Endothelial cell of umbilical vein (primary cell): ENCODE measurements around the gene C20orf144. TPM values are rescaled to one million over a fixed set of nuclear protein-coding genes. Genes with fewer than 3 reads are reported as not detected.

Source experiments
- BruUV-seq: library from RNA; stranded (reverse); fragments of 400-500 nt; replicated peaks from 2 replicates; lab custom pipeline; 2021; lab: Mats Ljungman, UMichigan
- CTCF ChIA-PET: fragments of 300-600, 350-600 bp; sonication (Branson Sonifier 250); formaldehyde crosslinking; loops from one replicate; lab custom pipeline; 2021; ENCODE audit warnings: antibody characterized with exemption, inconsistent platforms; lab: Charles Lee
- POLR2A ChIA-PET: fragments of 300-600, 350-600 bp; sonication (Branson Sonifier 250); formaldehyde crosslinking; loops from one replicate; lab custom pipeline; 2021; ENCODE audit warnings: antibody characterized with exemption, inconsistent platforms; lab: Charles Lee
- DNase-seq: peaks from one replicate; pipeline ENCODE4 v3.0.0-alpha.2; 2011; ENCODE audit warnings: low read depth, low spot score
- FAIRE-seq: peaks from 2 replicates; lab custom pipeline; 2011; peaks lifted over from hg19 to GRCh38; lab: Jason Lieb, UNC
- H2AFZ ChIP-seq: 2 replicates; pipeline ENCODE4 v1.6.0; 2012; ENCODE audit warnings: low read depth, low read length, control low read depth, inconsistent platforms
- H3K27ac ChIP-seq: 2 replicates; pipeline ENCODE4 v1.5.1; 2011; ENCODE audit warnings: low read depth, mild to moderate bottlenecking, control low read depth, low read length, moderate library complexity; ENCODE audit not compliant: insufficient read depth
- H3K27me3 ChIP-seq, 2 experiments: 2 replicates each; pipeline versions ENCODE4 v1.6.0 to v1.6.1; 2011; ENCODE audit warnings: low read length in 2 of 2, mixed read lengths in 1 of 2; ENCODE audit not compliant: control insufficient read depth in 2 of 2, insufficient read depth in 2 of 2
- H3K36me3 ChIP-seq, 2 experiments: 2 replicates in 1 of 2; 3 replicates in 1 of 2; pipeline ENCODE4 v1.5.1; 2011; ENCODE audit warnings: low read length in 2 of 2, mild to moderate bottlenecking in 1 of 2, moderate library complexity in 1 of 2; ENCODE audit not compliant: control insufficient read depth in 2 of 2, insufficient read depth in 2 of 2; ENCODE audit errors: extremely low read depth in 1 of 2
- H3K4me1 ChIP-seq: 3 replicates; pipeline ENCODE4 v1.5.1; 2011; ENCODE audit warnings: mild to moderate bottlenecking, low read length; ENCODE audit not compliant: control insufficient read depth, insufficient read depth; ENCODE audit errors: extremely low read depth
- H3K4me2 ChIP-seq: 2 replicates; pipeline ENCODE4 v1.6.1; 2011; ENCODE audit warnings: low read length, control low read depth, mixed read lengths; ENCODE audit not compliant: insufficient read depth
- H3K4me3 ChIP-seq, 3 experiments: fragments of 200-600 bp in 1 of 3; sonication (generic), shearing (Covaris generic) in 1 of 3; replicated peaks in 1 of 3; 2 replicates each; pipeline ENCODE4 v1.5.1; 2011 to 2016; ENCODE audit warnings: control low read depth in 3 of 3, low read length in 3 of 3, mild to moderate bottlenecking in 2 of 3, inconsistent platforms in 1 of 3, low read depth in 1 of 3, moderate library complexity in 1 of 3; ENCODE audit not compliant: insufficient read depth in 1 of 3
- H3K79me2 ChIP-seq: 2 replicates; pipeline ENCODE4 v1.6.0; 2012; ENCODE audit warnings: low read length, inconsistent platforms; ENCODE audit not compliant: control insufficient read depth, insufficient read depth
- H3K9ac ChIP-seq: replicated peaks from 2 replicates; pipeline ENCODE3; 2011; ENCODE audit warnings: low read length, control low read depth; ENCODE audit not compliant: insufficient read depth; ENCODE audit errors: extremely low read depth
- H3K9me1 ChIP-seq: replicated peaks from 3 replicates; pipeline ENCODE4 v1.6.0; 2011; ENCODE audit warnings: mild to moderate bottlenecking, low read length; ENCODE audit not compliant: control insufficient read depth, insufficient read depth; ENCODE audit errors: extremely low read depth
- H3K9me3 ChIP-seq: replicated peaks from 2 replicates; pipeline ENCODE4 v1.5.1; 2012; ENCODE audit warnings: low read length, inconsistent platforms; ENCODE audit not compliant: control insufficient read depth, insufficient read depth
- H4K20me1 ChIP-seq: replicated peaks from 2 replicates; pipeline ENCODE3; 2011; ENCODE audit warnings: mild to moderate bottlenecking, low read length; ENCODE audit not compliant: control insufficient read depth, insufficient read depth; ENCODE audit errors: extremely low read depth
- CTCF ChIP-seq, 2 donors: IDR thresholded peaks; 1 replicate in 1 of 2; 2 replicates in 1 of 2; pipeline ENCODE4 v1.5.1; 2011; ENCODE audit warnings: low read length in 2 of 2, mild to moderate bottlenecking in 2 of 2, moderate library complexity in 2 of 2, control low read depth in 1 of 2, inconsistent platforms in 1 of 2, low read depth in 1 of 2; ENCODE audit not compliant: insufficient read depth in 1 of 2; ENCODE audit errors: extremely low read depth in 1 of 2
- EZH2 ChIP-seq: IDR thresholded peaks from 2 replicates; pipeline ENCODE4 v1.6.1; 2012; ENCODE audit warnings: borderline replicate concordance, low read depth, mild to moderate bottlenecking, moderate library complexity, low read length, inconsistent platforms; ENCODE audit not compliant: severe bottlenecking
- FOS ChIP-seq: IDR thresholded peaks from 2 replicates; pipeline ENCODE4 v1.6.1; 2011; ENCODE audit warnings: mild to moderate bottlenecking, low read length, moderate library complexity, borderline replicate concordance; ENCODE audit not compliant: insufficient read depth
- GATA2 ChIP-seq: IDR thresholded peaks from 2 replicates; pipeline ENCODE4 v1.7.0; 2011; ENCODE audit warnings: low read depth, mild to moderate bottlenecking, moderate library complexity, mixed read lengths, low read length; ENCODE audit not compliant: insufficient read length, insufficient read depth
- JUN ChIP-seq: IDR thresholded peaks from 2 replicates; pipeline ENCODE4 v1.6.1; 2011; ENCODE audit warnings: borderline replicate concordance, low read depth; ENCODE audit not compliant: insufficient read length, insufficient read depth
- MAX ChIP-seq: IDR thresholded peaks from 2 replicates; pipeline ENCODE4 v1.6.1; 2011; ENCODE audit not compliant: insufficient read depth, insufficient read length
- MYC ChIP-seq: IDR thresholded peaks from one replicate; pipeline ENCODE4 v1.6.1; 2011; ENCODE audit warnings: mild to moderate bottlenecking, low read depth, low read length
- POLR2A ChIP-seq: IDR thresholded peaks from 2 replicates; pipeline ENCODE4 v1.6.1; 2012; ENCODE audit warnings: low read depth, mild to moderate bottlenecking, control low read depth, low read length
- POLR2AphosphoS5 ChIP-seq: IDR thresholded peaks from 2 replicates; pipeline ENCODE4 v1.6.1; 2012; ENCODE audit warnings: low read depth, mild to moderate bottlenecking, control low read depth, low read length, moderate library complexity; ENCODE audit not compliant: insufficient read depth
- dilution Hi-C: fragments of 300-500 bp; cut with MboI; formaldehyde crosslinking; loops from one replicate; pipeline ENCODE4 v1.15.0; 2019; ENCODE audit warnings: low sequenced_read_pairs; ENCODE audit not compliant: extremely low pct_ligation_motif_present
- intact Hi-C: fragments of 100-400 bp; cut with micrococcal nuclease; formaldehyde crosslinking; loops from one replicate; pipeline ENCODE4 v1.10.0; 2022
- polyA plus RNA-seq, 4 experiments: library from polyadenylated mRNA; depleted of rRNA in 3 of 4; stranded (reverse) in 3 of 4; unstranded in 1 of 4; fragments of >200 nt; gene quantifications; 2 replicates each; pipeline versions ENCODE4 v1.2.1 to v1.2.3, GENCODE V29; 2011 to 2012; ENCODE audit warnings: missing spikeins in 1 of 4
- total RNA-seq: library from RNA; stranded (reverse); gene quantifications from 2 replicates; pipeline ENCODE4 v1.2.3, GENCODE V29; 2021

C20orf144 gene
- total and polyA plus RNA-seq, 2 donors (not counting 3 experiments of a cell fraction or from before 2014, with no cell fraction given): not detected

GRCh38 chr20:33673114-33673409, 10.9 kb downstream of the C20orf144 start:
- no peak overlapping the region for H3K9ac ChIP-seq
- H2AFZ ChIP-seq: no peak overlapping the region
- no peak overlapping the region for H3K4me3 ChIP-seq
- no peaks in the 10 kb centered on the region for H3K9me3 ChIP-seq
- POLR2A ChIA-PET: no interaction called here
- BruUV-seq: no TSS peak
- H3K9me1 ChIP-seq: no peaks in the 10 kb centered on the region
- peaks cover 19% of the 10 kb centered on the region for H3K4me1 ChIP-seq
- H3K36me3 ChIP-seq: peaks cover 0 to 2% of the 10 kb centered on the region in 2 experiments
- dilution Hi-C loops (no loop called here), intact Hi-C loops (no loop called here)
- TF ChIP-seq FOS: no peak
- no peak for TF ChIP-seq JUN
- no peak for TF ChIP-seq EZH2
- TF ChIP-seq MAX: no peak
- TF ChIP-seq CTCF (IDR thresholded peaks at IDR 0.05; ENCODE audit: extremely low read depth in 1 of 2, insufficient read depth in 1 of 2, low read depth in 1 of 2, low read length in 2 of 2): no peak
- TF ChIP-seq POLR2AphosphoS5: no peak
- TF ChIP-seq MYC: no peak
- no peak for TF ChIP-seq GATA2
- no peak for TF ChIP-seq POLR2A
- no peaks in the 10 kb centered on the region for H3K79me2 ChIP-seq
- no peaks in the 10 kb centered on the region for H3K27me3 ChIP-seq
- FAIRE-seq: no peak
- no peak for DNase-seq
- CTCF ChIA-PET: interaction anchor here (0.6 to 1.4 kb wide), 3 partner anchors 59 to 216 kb away, joined by 3 to 5 read pairs (median 4); partner anchors contain the start of gene ZNF341
- H3K4me2 ChIP-seq: no peak overlapping the region
- H4K20me1 ChIP-seq: no peaks in the 10 kb centered on the region
- no peak overlapping the region for H3K27ac ChIP-seq
